ENCODE results near the gene GRM4.

The GRM4 gene

GRCh38 chr6:34142061-34142998, 3.6 kb downstream of the GRM4 start:
- DNase-seq (ENCODE audit: low read depth), result no peak

- no peak for DNase-seq (ENCODE audit: low read depth)
Observed at GRCh38 chr6:34140075-34140474, 5.8 kb downstream of the GRM4 start.

GRCh38 chr6:34138914-34139510, 6.9 kb downstream of the GRM4 start:
- no peak for DNase-seq (ENCODE audit: low read depth)

GRCh38 chr6:34138191-34138590, 7.7 kb downstream of the GRM4 start:
- DNase-seq (ENCODE audit: low read depth), result no peak

- DNase-seq (ENCODE audit: low read depth), result no peak
Observed at GRCh38 chr6:34135541-34135940, 10.3 kb downstream of the GRM4 start.

GRCh38 chr6:34132486-34133185, 13.3 kb downstream of the GRM4 start:
- peak; percentile 37 for DNase-seq (ENCODE audit: low read depth)

GRCh38 chr6:34131326-34132290, 14.3 kb downstream of the GRM4 start:
- DNase-seq (ENCODE audit: low read depth), result no peak

GRCh38 chr6:34130862-34131261, 15.0 kb downstream of the GRM4 start:
- peak; percentile 25 for DNase-seq (ENCODE audit: low read depth)

- DNase-seq (ENCODE audit: low read depth), result no peak
Observed at GRCh38 chr6:34129753-34130152, 16.1 kb downstream of the GRM4 start.

- no peak for DNase-seq (ENCODE audit: low read depth)
Observed at GRCh38 chr6:34128045-34128444, 17.8 kb downstream of the GRM4 start.

- DNase-seq (ENCODE audit: low read depth), result no peak
Observed at GRCh38 chr6:34126419-34126818, 19.5 kb downstream of the GRM4 start.

GRCh38 chr6:34125939-34126338, 19.9 kb downstream of the GRM4 start:
- no peak for DNase-seq (ENCODE audit: low read depth)

GRCh38 chr6:34120953-34121675, 24.8 kb downstream of the GRM4 start:
- DNase-seq (ENCODE audit: low read depth), result peak; percentile 6

GRCh38 chr6:34115915-34116314, 30.0 kb downstream of the GRM4 start:
- no peak for DNase-seq (ENCODE audit: low read depth)

- DNase-seq (ENCODE audit: low read depth), result peak; percentile 25
Observed at GRCh38 chr6:34115403-34115795, 30.5 kb downstream of the GRM4 start.

- no peak for DNase-seq (ENCODE audit: low read depth)
Observed at GRCh38 chr6:34114695-34115402, 31.0 kb downstream of the GRM4 start.

GRCh38 chr6:34113532-34113931, 32.4 kb downstream of the GRM4 start:
- DNase-seq (ENCODE audit: low read depth), result no peak

GRCh38 chr6:34112126-34112525, 33.8 kb downstream of the GRM4 start:
- no peak for DNase-seq (ENCODE audit: low read depth)

- no peak for DNase-seq (ENCODE audit: low read depth)
Observed at GRCh38 chr6:34110610-34111009, 35.3 kb downstream of the GRM4 start.

GRCh38 chr6:34108176-34108575, 37.7 kb downstream of the GRM4 start:
- no peak for DNase-seq (ENCODE audit: low read depth)

All from ELR (cell line).